SU-DHL-6 (cell line): Measurements from ENCODE around the gene EPHB3.

Source experiments
- H2AFZ ChIP-seq: fragments of 200-600 bp; sonication (generic); 2 replicates; pipeline ENCODE4 v1.6.1; 2014; ENCODE audit warnings: low read depth, mild to moderate bottlenecking, moderate library complexity, mixed read lengths, antibody characterized with exemption, low read length; ENCODE audit not compliant: severe bottlenecking
- H3F3A ChIP-seq: fragments of 200-600 bp; shearing (Covaris generic); 2 replicates; pipeline ENCODE4 v1.6.0; 2016; ENCODE audit warnings: antibody characterized with exemption, mild to moderate bottlenecking; ENCODE audit not compliant: insufficient read depth
- H3K27ac ChIP-seq: fragments of 200-600 bp; sonication (generic); 2 replicates; pipeline ENCODE4 v1.5.1; 2016; ENCODE audit warnings: low read depth, mild to moderate bottlenecking, low read length, moderate library complexity, mixed read lengths
- H3K27me3 ChIP-seq: fragments of 200-600 bp; sonication (generic), shearing (Covaris generic); 2 replicates; pipeline ENCODE4 v1.6.0; 2014; ENCODE audit warnings: mild to moderate bottlenecking, low read length
- H3K36me3 ChIP-seq: fragments of 200-600 bp; sonication (generic); 2 replicates; pipeline ENCODE4 v1.6.1; 2014; ENCODE audit warnings: mild to moderate bottlenecking, low read length, mixed read lengths
- H3K4me2 ChIP-seq: fragments of 300-600, 200-600 bp; shearing (Covaris generic), sonication (generic); 2 replicates; pipeline ENCODE4 v1.6.0; 2014; ENCODE audit warnings: low read length, low read depth, mild to moderate bottlenecking; ENCODE audit not compliant: poor library complexity, severe bottlenecking
- H3K4me3 ChIP-seq: fragments of 200-600 bp; sonication (generic); 2 replicates; pipeline ENCODE4 v1.5.1; 2014; ENCODE audit warnings: antibody characterized with exemption, low read length, mild to moderate bottlenecking, mixed read lengths; ENCODE audit not compliant: insufficient read depth, poor library complexity, severe bottlenecking
- H3K79me2 ChIP-seq: fragments of 200-600 bp; sonication (generic); 2 replicates; pipeline ENCODE4 v1.6.1; 2014; ENCODE audit warnings: mild to moderate bottlenecking, low read length, moderate library complexity; ENCODE audit not compliant: insufficient read depth
- H3K9ac ChIP-seq: fragments of 200-600 bp; sonication (generic); 2 replicates; pipeline ENCODE4 v1.7.0; 2014; ENCODE audit warnings: mild to moderate bottlenecking, low read length
- H3K9me2 ChIP-seq: fragments of 200-600 bp; sonication (generic); replicated peaks from 2 replicates; pipeline ENCODE4 v1.6.1; 2014; ENCODE audit warnings: low read length; ENCODE audit not compliant: insufficient read depth
- H3K9me3 ChIP-seq: fragments of 200-600 bp; sonication (generic); 2 replicates; pipeline ENCODE4 v1.6.1; 2014; ENCODE audit warnings: low read length, mixed read lengths; ENCODE audit not compliant: insufficient read depth
- H4K20me1 ChIP-seq: fragments of 200-600 bp; sonication (generic); 2 replicates; pipeline ENCODE4 v1.6.1; 2014; ENCODE audit warnings: low read depth, mild to moderate bottlenecking, antibody characterized with exemption, low read length, moderate library complexity, mixed read lengths
- EZH2phosphoT487 ChIP-seq: fragments of 200-600 bp; sonication (generic), shearing (Covaris generic); conservative IDR thresholded peaks from 2 replicates; pipeline ENCODE4 v1.6.1; 2018; ENCODE audit warnings: mild to moderate bottlenecking, antibody characterized with exemption, low read length, moderate library complexity, mixed read lengths
- TF ChIP-seq, protein P1 (sequence below): fragments of 200-600 bp; sonication (generic); IDR thresholded peaks from one replicate; pipeline ENCODE4 v1.5.1; 2017; ENCODE audit warnings: antibody characterized with exemption, mild to moderate bottlenecking, low read length, moderate library complexity; ENCODE audit not compliant: insufficient read depth, poor library complexity, severe bottlenecking

The EPHB3 gene

GRCh38 chr3:184556582-184557347 is 4.8 kb upstream of the EPHB3 start:
- Histone ChIP-seq H4K20me1 (no peaks in the 10 kb centered on the region), H3K9me2 (no peaks in the 10 kb centered on the region), H3K79me2 (no peaks in the 10 kb centered on the region), H3K4me2 (no peak overlapping the region), H3K36me3 (no peaks in the 10 kb centered on the region), H3K9ac (no peak overlapping the region), H3K27ac (no peak overlapping the region), H3K4me3 (no peak overlapping the region), H3K27me3 (no peaks in the 10 kb centered on the region), H3F3A (no peaks in the 10 kb centered on the region), H3K9me3 (no peaks in the 10 kb centered on the region), H2AFZ (no peak overlapping the region)
- TF ChIP-seq EZH2phosphoT487 = no peak
- TF ChIP-seq, protein P1, sequence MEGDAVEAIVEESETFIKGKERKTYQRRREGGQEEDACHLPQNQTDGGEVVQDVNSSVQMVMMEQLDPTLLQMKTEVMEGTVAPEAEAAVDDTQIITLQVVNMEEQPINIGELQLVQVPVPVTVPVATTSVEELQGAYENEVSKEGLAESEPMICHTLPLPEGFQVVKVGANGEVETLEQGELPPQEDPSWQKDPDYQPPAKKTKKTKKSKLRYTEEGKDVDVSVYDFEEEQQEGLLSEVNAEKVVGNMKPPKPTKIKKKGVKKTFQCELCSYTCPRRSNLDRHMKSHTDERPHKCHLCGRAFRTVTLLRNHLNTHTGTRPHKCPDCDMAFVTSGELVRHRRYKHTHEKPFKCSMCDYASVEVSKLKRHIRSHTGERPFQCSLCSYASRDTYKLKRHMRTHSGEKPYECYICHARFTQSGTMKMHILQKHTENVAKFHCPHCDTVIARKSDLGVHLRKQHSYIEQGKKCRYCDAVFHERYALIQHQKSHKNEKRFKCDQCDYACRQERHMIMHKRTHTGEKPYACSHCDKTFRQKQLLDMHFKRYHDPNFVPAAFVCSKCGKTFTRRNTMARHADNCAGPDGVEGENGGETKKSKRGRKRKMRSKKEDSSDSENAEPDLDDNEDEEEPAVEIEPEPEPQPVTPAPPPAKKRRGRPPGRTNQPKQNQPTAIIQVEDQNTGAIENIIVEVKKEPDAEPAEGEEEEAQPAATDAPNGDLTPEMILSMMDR = no peak

GRCh38 chr3:184557348-184557950 is 4.1 kb upstream of the EPHB3 start:
- H3K36me3 ChIP-seq = no peaks in the 10 kb centered on the region
- H3K27ac ChIP-seq = no peak overlapping the region
- H3F3A ChIP-seq = no peaks in the 10 kb centered on the region
- H2AFZ ChIP-seq = no peak overlapping the region
- H3K4me2 ChIP-seq = no peak overlapping the region
- H4K20me1 ChIP-seq = no peaks in the 10 kb centered on the region
- no peaks in the 10 kb centered on the region for H3K79me2 ChIP-seq
- no peak overlapping the region for H3K4me3 ChIP-seq
- H3K9me2 ChIP-seq = no peaks in the 10 kb centered on the region
- H3K9me3 ChIP-seq = no peaks in the 10 kb centered on the region
- no peaks in the 10 kb centered on the region for H3K27me3 ChIP-seq
- TF ChIP-seq, protein P1 = no peak
- TF ChIP-seq EZH2phosphoT487 = no peak
- H3K9ac ChIP-seq = no peak overlapping the region

- Histone ChIP-seq H3F3A (no peaks in the 10 kb centered on the region), H3K79me2 (no peaks in the 10 kb centered on the region), H3K9me2 (no peaks in the 10 kb centered on the region), H3K27ac (no peak overlapping the region), H3K9me3 (no peaks in the 10 kb centered on the region), H3K4me2 (no peak overlapping the region), H3K4me3 (no peak overlapping the region), H3K27me3 (no peaks in the 10 kb centered on the region), H2AFZ (no peak overlapping the region), H3K9ac (no peak overlapping the region), H4K20me1 (no peaks in the 10 kb centered on the region), H3K36me3 (no peaks in the 10 kb centered on the region)
- TF ChIP-seq, protein P1 = no peak
- no peak for TF ChIP-seq EZH2phosphoT487
Measured at GRCh38 chr3:184558726-184559125, 2.9 kb upstream of the EPHB3 start.
